Kidney epithelial cell (primary cell): ENCODE data around the gene CNTNAP2. TPM values are rescaled to one million over a fixed set of nuclear protein-coding genes. Genes with fewer than 3 reads are reported as not detected.

Source experiments
- DNase-seq: peaks from one replicate; pipeline ENCODE4 v3.0.0-alpha.2; 2010; ENCODE audit warnings: low read depth
- H3K27me3 ChIP-seq: 2 replicates; pipeline ENCODE4 v1.6.0; 2011; ENCODE audit warnings: low read length; ENCODE audit not compliant: control insufficient read depth, insufficient read depth
- H3K36me3 ChIP-seq: 2 replicates; pipeline ENCODE4 v1.5.1; 2011; ENCODE audit warnings: low read length; ENCODE audit not compliant: control insufficient read depth, insufficient read depth
- H3K4me3 ChIP-seq: 2 replicates; pipeline ENCODE4 v1.5.1; 2011; ENCODE audit warnings: low read depth, mild to moderate bottlenecking, control low read depth, low read length
- CTCF ChIP-seq: IDR thresholded peaks from 2 replicates; pipeline ENCODE4 v1.5.1; 2011; ENCODE audit warnings: mild to moderate bottlenecking, moderate library complexity, low read length, control low read depth, inconsistent platforms; ENCODE audit not compliant: insufficient read depth, poor library complexity, severe bottlenecking
- total RNA-seq: library from RNA; depleted of rRNA; stranded (reverse); fragments of >200 nt; gene quantifications from 2 replicates; pipeline ENCODE4 v1.2.3, GENCODE V29; 2015

CNTNAP2 gene
- total RNA-seq, 1 donor from 2014 or later, result 14.0 TPM

DNA sequence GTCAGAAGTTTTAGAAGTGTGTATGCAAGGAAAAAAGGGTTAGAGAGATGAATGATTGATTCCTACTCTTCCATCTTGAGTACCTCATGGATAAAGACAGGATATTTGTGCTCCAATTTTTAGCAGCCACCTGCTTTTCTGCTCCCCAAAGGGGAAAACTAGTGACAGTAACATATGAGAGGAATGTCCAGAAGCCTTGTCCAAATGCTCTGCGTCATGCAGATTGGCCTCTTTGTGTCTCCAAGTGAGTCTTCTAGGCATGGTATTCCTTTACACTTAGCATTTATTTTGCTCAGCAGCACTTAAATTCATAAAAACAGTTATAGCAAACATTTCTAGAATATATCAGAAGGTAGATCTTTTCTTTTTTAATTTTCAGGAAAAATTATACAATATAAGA is 306.8 kb downstream of the CNTNAP2 start:
- H3K4me3 ChIP-seq, result no peak overlapping the region
- no peak for TF ChIP-seq CTCF
- no peak for DNase-seq

DNA sequence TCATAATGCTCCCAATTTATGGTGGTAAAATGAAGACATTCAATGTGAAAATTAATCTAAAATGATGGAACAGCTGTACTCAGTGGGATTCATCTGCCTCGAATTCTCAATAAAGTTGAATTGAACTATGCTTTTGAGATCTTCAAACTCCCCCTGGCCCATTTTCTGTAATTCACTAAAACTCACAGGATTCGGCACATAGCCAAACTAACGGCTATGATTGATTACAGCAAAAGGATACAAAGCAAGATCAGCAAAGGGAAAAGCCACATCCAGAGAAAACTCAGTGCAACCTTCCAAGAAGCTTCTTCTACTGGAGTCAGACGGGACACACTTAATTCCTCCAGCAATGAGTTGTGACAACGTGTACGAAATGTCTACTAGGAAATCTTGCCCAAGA is 307.5 kb downstream of the CNTNAP2 start:
- H3K36me3 ChIP-seq, result no peaks in the 10 kb centered on the region
- no peak for DNase-seq
- H3K4me3 ChIP-seq, result no peak overlapping the region
- H3K27me3 ChIP-seq, result no peaks in the 10 kb centered on the region
- TF ChIP-seq CTCF, result no peak

More for the DNA sequence above, 306.8 kb downstream of the CNTNAP2 start:
- H3K27me3 ChIP-seq, result no peaks in the 10 kb centered on the region
- H3K36me3 ChIP-seq, result no peaks in the 10 kb centered on the region

DNA sequence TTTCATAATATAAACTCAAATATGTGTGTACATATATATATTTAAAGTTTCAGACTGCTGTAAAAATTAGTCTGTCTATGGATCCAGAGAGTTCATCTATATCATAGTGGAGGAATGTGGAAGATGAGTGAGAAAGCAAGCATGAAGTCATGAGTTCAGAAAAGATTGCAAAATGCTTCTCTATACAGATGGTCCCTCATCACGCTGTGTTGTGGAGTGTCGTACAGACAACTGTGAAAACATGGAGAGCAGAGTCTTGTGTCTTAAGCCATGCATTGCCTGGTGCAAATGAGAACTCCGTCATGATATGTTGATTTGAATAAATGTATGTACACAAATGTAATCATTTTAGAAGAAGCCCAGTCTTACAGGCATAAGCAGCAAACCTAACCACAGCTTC is 316.9 kb downstream of the CNTNAP2 start:
- Histone ChIP-seq H3K4me3 (no peak overlapping the region), H3K36me3 (no peaks in the 10 kb centered on the region), H3K27me3 (no peaks in the 10 kb centered on the region)
- DNase-seq, result no peak
- TF ChIP-seq CTCF, result no peak

- DNase-seq, result no peak
- H3K4me3 ChIP-seq, result no peak overlapping the region
- no peaks in the 10 kb centered on the region for H3K27me3 ChIP-seq
- H3K36me3 ChIP-seq, result no peaks in the 10 kb centered on the region
- TF ChIP-seq CTCF, result no peak
Observed at GRCh38 chr7:146443102-146443501, 326.5 kb downstream of the CNTNAP2 start.

- TF ChIP-seq CTCF, result no peak
- Histone ChIP-seq H3K27me3 (no peaks in the 10 kb centered on the region), H3K36me3 (no peaks in the 10 kb centered on the region), H3K4me3 (no peak overlapping the region)
- no peak for DNase-seq
Observed at GRCh38 chr7:146449625-146450024, 333.0 kb downstream of the CNTNAP2 start.

DNA sequence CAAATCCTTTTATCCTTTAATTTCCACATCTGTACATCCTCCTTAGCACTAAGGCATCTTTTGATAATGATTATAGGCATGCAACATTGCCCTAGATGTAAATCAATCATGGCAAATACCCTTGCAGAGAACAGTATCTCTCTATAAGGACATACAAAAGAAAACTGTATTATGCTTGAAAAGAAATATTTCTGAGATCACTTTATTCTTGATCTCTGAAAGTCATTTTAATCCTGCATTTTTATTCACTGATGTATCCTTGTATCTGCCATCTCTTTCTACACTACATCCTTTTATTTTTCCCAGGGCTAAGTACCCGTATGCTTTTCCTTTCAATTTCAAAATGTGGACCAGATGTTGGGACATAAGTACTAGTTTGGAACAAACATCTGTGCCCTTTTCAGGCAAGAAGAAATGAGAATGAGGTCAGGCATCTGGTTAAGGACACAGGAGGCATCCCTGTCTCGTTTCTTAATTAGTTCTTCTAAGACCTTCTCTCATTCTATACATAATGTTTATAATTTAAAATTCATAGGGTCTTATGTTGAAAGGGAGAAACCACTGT is 338.6 kb downstream of the CNTNAP2 start:
- Histone ChIP-seq H3K27me3 (no peaks in the 10 kb centered on the region), H3K4me3 (no peak overlapping the region), H3K36me3 (no peaks in the 10 kb centered on the region)
- DNase-seq, result no peak
- TF ChIP-seq CTCF, result no peak
